Glomerular visceral epithelial cell (primary cell): ENCODE data around the gene PCA3.
"Not testable (repeated sequence)": the region's sequence is repeated elsewhere in the genome, so short reads cannot be mapped to it uniquely, and the experiment has no call there.

Experiments
- DNase-seq: peaks from one replicate; pipeline ENCODE4 v3.0.0-alpha.2; 2016; ENCODE audit errors: extremely low spot score

PCA3 gene

GRCh38 chr9:76764138-76764537 is at the start of gene PCA3:
PCA3 (plus strand) TSS chr9:76764438.
- DNase-seq: no peak

GRCh38 chr9:76716085-76716672 is 48.1 kb upstream of the PCA3 start:
- DNase-seq: no peak

GRCh38 chr9:76717176-76717575 is 47.1 kb upstream of the PCA3 start:
- no peak for DNase-seq

GRCh38 chr9:76717613-76718012 is 46.6 kb upstream of the PCA3 start:
- no peak for DNase-seq

- DNase-seq: no peak
These were observed 46.1 kb upstream of the PCA3 start for GRCh38 chr9:76718166-76718565.

GRCh38 chr9:76720245-76720644 is 44.0 kb upstream of the PCA3 start:
- DNase-seq: no peak

- no peak for DNase-seq
These were observed 39.2 kb upstream of the PCA3 start for GRCh38 chr9:76725011-76725546.

- no peak for DNase-seq
These were observed 38.4 kb upstream of the PCA3 start for GRCh38 chr9:76725885-76726284.

GRCh38 chr9:76729116-76729515 is 35.1 kb upstream of the PCA3 start:
- no peak for DNase-seq

GRCh38 chr9:76729980-76730737 is 34.1 kb upstream of the PCA3 start:
- DNase-seq: no peak

GRCh38 chr9:76730801-76731200 is 33.4 kb upstream of the PCA3 start:
- no peak for DNase-seq

- DNase-seq: no peak
These were observed 31.8 kb upstream of the PCA3 start for GRCh38 chr9:76732341-76732958.

GRCh38 chr9:76733096-76733495 is 31.1 kb upstream of the PCA3 start:
- DNase-seq: no peak

GRCh38 chr9:76734716-76735115 is 29.5 kb upstream of the PCA3 start:
- no peak for DNase-seq

- no peak for DNase-seq
These were observed 26.9 kb upstream of the PCA3 start for GRCh38 chr9:76737154-76737902.

- DNase-seq: no peak
These were observed 25.8 kb upstream of the PCA3 start for GRCh38 chr9:76738402-76738801.

GRCh38 chr9:76741524-76741923 is 22.7 kb upstream of the PCA3 start:
- DNase-seq: no peak

GRCh38 chr9:76742890-76743289 is 21.3 kb upstream of the PCA3 start:
- not testable (repeated sequence) for DNase-seq

GRCh38 chr9:76743931-76744330 is 20.3 kb upstream of the PCA3 start:
- DNase-seq: no peak

- DNase-seq: no peak
These were observed 19.9 kb upstream of the PCA3 start for GRCh38 chr9:76744336-76744735.

GRCh38 chr9:76751001-76751400 is 13.2 kb upstream of the PCA3 start:
- no peak for DNase-seq

- no peak for DNase-seq
These were observed 8.0 kb upstream of the PCA3 start for GRCh38 chr9:76756268-76756640.
